ENCODE data around the gene YWHAG.
A peak's percentile ranks its signal among the peaks of the same experiment; 100 is the strongest.
"Not testable (repeated sequence)": the region's sequence is repeated elsewhere in the genome, so short reads cannot be mapped to it uniquely, and the experiment has no call there.

YWHAG gene

DNA sequence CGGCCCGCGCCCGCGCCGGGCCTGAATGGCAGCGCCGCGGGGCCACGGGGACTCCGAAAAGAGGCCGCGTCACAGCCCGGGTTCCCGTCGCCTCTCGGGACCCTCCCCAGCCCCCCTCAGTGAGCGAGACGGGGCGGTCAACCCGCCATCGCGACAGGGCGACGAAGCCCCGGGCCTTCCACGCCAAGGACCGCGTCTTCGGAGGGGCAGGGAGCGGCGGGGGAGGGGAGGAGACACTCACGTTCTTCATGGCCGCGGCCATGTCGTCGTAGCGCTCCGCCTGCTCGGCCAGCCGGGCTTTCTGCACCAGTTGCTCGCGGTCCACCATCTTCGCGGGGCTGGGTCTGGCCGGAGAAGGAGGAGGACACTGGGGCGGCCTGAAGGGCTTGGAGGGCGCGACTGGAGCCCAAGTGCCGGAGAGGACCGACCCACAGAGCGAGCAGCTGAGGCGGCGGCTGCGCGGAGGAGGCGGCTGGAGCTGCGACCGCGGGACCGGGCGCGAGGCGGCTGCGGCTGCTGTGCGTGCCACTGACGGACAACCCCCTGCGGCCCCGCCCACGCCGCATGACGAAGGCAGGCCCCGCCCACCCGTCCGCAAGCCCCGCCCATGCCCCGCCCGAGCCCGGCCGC, at the start of gene YWHAG:
Gene YWHAG (minus strand): TSS at position 511 of the 630 bp plus-strand sequence. CDS start 183 bp downstream, at position 328.
- peak; percentile 86 for DNase-seq (ENCODE audit: low spot score)

- DNase-seq (ENCODE audit: low spot score): no peak
Measured at GRCh38 chr7:76408121-76408560, 49.4 kb upstream of the YWHAG start.

DNA sequence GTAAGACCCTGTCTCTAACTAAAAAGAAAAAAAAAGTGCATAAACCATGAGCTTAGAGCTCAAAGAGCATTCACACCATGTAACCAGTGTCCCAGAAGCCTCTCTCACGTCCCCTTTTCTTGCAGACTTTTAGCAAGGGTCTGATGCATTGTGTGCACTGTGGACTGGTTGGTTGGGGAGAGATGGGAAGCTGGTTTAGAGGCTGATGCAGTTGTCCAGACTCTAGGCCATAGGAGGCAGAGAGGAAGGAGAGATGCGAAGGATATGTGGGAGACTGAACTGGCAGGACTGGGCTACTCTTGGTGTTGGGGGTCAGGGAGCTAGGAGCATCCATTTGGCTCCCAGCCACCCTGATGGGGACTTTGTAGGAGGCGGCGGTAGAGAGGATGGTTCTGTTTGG, 48.9 kb upstream of the YWHAG start:
- DNase-seq (ENCODE audit: low spot score): no peak

DNA sequence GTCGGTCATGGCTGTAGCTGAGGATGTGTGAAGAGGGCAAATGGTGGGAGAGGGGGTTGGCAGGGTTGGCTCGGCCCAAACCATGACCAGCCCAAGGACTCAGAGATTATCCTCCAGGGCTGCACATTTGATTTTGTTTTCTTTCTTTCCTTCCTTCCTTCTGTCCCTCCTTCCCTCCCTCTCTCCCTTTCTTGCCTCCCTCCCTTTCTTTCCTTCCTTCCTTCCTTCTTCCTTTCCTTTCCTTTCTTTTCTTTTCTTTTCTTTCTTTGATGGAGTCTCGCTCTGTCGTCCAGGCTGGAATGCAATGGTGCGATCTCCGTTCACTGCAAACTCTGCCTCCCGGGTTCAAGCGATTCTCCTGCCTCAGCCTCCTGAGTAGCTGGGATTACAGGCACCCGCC, 46.9 kb upstream of the YWHAG start:
- DNase-seq (ENCODE audit: low spot score): no peak

DNA sequence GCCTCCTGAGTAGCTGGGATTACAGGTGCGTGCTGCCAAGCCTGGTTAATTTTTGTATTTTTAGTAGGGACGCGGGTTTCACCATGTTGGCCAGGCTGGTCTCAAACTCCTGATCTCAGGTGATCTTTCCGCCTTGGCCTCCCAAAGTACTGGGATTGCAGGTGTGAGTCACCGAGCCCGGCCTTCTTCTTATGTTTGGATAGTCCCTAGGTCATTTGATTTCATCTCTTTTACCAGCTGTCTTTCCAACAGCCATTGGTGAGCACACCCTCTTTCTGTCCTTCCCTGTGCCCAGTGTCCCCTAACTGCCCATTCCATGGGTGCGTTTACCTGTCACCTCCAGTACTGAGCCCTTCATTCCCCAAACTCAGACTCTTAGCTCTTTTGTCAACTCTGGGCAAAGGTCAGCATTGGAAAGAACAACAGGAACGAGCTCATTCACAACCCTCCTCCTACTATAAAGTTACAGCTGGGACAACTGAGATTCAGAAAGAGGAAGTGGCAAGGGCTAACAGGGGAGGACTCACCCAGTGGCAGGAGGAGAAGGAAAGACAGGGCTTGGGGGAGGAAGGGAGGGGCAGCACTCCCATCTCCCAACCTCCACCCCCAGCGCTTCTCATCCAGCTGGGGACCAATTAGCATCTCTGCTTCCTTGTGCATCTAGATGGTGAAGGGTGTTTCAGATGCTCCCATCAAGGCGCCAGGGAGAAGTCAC, 45.1 kb upstream of the YWHAG start:
- no peak for DNase-seq (ENCODE audit: low spot score)

DNA sequence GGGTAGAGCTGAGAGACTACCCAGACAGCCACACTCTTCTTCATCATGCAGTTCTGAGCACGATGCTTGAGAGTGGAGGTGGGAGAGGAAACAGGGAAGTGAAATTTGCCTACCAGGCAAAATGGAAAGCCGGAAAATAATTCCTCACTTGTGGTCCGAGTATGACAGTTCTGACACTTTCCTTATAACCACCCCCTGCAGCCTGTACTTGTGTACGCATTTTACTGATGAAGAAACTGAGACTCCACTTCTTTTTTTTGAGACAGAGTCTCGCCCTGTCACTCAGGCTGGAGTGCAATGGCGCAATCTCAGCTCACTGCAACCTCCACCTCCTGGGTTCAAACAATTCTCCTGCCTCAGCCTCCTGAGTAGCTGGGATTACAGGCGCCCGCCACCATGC, 44.3 kb upstream of the YWHAG start:
- not testable (repeated sequence) for DNase-seq (ENCODE audit: low spot score)

DNA sequence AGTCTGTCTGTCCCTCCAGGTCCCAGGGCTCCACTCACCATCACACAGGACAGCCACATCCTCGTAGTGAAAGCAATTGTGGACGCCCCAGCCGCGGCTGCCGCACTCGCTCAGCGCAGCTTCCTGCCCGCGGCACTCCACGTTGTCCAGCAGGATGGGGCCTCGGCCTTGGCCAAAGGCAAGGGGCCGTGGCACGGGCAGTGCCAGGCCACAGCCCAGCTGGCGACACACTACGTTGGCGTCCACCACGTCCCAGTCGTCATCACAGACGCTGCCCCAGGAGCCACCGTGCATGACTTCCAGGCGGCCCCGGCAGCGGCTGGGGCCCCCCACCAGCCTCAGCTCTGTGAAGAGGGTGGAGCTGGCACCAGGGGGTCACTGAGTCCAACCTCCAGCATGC, 41.5 kb upstream of the YWHAG start:
- DNase-seq (ENCODE audit: low spot score): no peak

GRCh38 chr7:76397409-76398183, 38.8 kb upstream of the YWHAG start:
- DNase-seq (ENCODE audit: low spot score): peak; percentile 84

DNA sequence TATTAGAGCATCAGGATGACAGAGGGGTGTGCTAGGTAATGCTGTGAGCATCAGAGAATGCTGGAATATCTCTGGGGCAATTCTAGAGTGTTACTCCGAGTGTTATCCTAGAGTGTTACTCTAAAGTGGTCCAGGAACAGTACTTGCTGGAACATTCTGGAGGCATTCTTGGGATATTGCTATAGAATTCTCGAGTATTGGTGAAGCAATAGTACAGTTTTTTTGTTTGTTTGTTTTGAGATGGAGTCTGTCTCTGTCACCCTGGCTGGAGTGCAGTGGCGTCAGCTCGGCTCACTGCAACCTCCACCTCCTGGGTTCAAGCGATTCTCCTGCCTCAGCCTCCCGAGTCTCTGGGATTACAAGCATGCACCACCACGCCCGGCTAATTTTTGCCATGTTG, 38.1 kb upstream of the YWHAG start:
- no peak for DNase-seq (ENCODE audit: low spot score)

DNA sequence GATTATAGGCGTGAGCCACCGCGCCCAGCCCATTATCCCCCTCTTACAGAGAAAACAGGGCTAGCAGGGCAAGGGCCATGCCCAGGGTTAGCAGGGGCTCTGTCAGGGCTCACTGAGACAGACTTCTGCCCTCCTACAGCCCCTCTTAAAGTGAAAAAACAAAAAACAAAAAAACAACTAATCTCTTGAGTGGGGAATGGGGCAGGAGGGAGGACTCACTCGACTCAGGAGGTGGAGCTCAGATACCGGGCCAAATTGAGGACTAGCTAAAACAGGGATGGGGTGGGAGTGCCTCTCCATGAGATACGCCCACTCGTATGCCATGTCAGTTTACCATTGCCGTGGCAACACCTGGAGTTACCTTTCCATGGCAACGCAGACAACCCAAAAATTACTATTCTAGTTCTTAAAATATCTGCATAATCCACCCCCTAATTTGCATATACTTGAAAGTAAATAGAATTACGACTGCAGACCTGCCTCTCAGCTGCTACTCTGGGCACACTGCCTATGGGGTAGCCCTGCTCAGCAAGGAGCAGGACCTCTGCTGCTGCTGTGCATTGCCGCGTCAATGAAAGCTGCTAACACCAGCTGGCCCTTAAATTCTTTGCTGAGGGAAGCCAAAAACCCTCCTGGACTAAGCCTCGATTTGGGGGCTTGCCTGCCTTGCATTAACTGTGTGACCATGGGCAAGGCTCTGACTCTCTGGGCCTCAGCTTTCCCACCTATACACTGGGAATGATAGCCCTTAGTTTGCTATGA, 37.4 kb upstream of the YWHAG start:
- no peak for DNase-seq (ENCODE audit: low spot score)

- DNase-seq (ENCODE audit: low spot score): not testable (repeated sequence)
Measured at GRCh38 chr7:76395605-76395964, 36.8 kb upstream of the YWHAG start.

DNA sequence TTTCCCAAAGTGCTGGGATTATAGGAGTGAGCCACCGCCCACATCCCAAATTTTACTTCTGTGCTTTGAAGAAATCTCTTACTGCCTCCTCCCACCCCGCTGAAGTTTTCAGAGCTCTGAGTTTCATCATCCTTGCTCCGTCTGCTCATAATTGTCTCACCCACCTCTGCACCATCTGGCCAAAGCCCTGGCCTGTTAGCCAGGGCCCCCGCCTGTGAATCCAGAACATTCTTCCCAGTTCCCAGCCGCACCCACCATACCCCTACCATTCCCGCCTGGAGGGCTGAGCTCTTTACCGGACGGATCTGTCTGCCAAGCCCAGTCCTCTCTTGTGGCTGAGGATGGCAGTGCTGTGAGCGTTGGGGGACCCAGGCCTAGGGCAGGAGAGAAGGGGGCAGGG, 36.2 kb upstream of the YWHAG start:
- DNase-seq (ENCODE audit: low spot score): no peak

GRCh38 chr7:76393116-76394031, 34.6 kb upstream of the YWHAG start:
- peak; percentile 93 for DNase-seq (ENCODE audit: low spot score)

- no peak for DNase-seq (ENCODE audit: low spot score)
Measured at GRCh38 chr7:76392531-76393115, 33.8 kb upstream of the YWHAG start.

DNA sequence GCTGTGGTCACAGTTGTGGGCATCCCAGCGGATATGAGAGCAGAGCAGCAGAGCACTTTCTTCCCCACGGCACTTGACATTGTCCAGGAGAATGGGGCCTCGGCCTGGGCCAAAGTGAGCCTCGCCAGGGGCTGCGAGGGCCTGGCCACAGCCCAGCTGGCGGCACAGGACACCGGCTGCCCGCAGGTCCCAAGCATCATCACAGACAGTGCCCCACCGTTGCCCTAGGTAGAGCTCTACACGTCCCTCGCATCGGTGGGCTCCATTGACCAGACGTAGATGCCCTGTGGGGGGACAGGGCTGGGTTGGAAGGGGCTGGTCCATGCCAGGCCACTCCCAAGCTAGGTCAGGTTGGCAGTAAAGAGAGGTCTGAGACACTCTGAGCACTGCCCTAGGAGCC, 31.3 kb upstream of the YWHAG start:
- no peak for DNase-seq (ENCODE audit: low spot score)

DNA sequence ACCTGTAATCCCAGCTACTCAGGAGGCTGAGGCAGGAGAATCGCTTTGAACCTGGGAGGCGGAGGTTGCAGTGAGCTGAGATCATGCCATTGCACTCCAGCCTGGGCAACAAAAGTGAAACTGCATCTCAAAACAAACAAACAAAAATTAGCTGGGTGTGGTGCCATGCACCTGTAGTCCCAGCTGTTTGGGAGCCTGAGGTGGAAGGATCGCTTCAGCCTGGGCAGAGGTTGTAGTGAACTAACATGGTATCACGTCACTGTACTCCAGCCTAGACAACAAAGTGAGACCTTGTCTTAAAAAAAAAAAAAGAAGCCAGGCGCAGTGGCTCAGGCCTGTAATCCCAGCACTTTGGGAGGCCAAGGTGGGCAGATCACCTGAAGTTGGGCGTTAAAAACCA, 29.0 kb upstream of the YWHAG start:
- DNase-seq (ENCODE audit: low spot score): not testable (repeated sequence)

- no peak for DNase-seq (ENCODE audit: low spot score)
Measured at GRCh38 chr7:76386691-76387260, 28.0 kb upstream of the YWHAG start.

DNA sequence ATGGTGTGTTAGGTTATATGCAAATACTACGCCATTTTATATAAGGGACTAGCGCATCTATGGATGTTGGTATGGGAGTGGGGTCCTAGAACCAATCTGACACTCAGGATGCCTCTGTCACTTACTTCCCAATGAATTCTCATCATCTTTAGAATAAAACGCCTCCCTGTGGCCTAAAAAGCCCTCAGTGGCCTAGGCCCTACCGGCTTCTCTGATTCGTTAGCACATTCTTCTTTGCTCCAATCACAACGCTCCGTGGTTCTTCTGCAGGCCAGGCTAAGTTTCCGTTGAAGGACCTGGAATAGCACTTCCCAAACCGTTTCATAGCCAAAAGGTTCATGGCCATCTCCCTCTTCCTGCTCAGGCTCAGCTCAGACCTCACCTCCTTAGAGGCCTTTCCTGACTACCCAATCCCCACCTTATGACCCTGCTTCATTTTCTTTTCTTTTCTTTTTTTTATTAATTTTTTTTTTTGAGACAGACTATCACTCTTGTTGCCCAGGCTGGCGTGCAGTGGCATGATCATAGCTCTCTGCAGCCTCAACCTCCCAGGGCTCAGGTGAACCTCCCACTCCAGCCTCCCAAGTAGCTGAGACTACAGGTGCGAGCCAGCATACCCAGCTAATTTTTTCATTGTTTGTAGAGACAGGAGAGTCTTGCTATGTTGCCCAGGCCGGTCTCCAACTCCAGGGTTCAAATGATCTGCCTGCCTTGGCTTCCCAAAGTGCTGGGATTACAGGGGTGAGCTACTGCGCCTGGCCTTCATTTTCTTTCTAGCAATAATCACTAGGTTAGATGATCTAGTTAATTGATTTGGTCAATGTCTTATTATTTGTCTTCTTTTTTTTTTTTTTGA, 24.5 kb upstream of the YWHAG start:
- no peak for DNase-seq (ENCODE audit: low spot score)

DNA sequence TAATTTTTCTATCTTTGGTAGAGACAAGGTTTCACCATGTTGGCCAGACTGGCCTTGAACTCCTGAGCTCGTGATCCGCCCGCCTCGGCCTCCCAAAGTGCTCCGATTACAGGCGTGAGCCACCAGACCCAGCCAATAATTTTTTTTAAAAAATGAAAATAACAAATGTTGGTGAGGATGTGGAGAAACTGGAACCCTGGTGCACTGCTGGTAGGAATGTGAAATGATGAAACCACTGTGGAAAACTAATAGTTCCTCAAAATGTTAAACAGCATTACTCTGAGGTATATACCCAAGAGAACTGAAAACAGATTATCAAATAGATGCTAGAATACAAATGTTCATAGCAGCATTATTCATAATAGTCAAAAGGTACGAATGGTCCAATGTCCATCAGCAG, 23.0 kb upstream of the YWHAG start:
- DNase-seq (ENCODE audit: low spot score): no peak

- no peak for DNase-seq (ENCODE audit: low spot score)
Measured at GRCh38 chr7:76380623-76380966, 21.8 kb upstream of the YWHAG start.

Measured in CD4-positive, alpha-beta T cell treated with Interleukin-2 at 100 ng/mL for 4 hours (primary cell).